HG03064 (cell line): ENCODE measurements around the gene KIF21B.
"Not testable (repeated sequence)": the region's sequence is repeated elsewhere in the genome, so short reads cannot be mapped to it uniquely, and the experiment has no call there.

ENCODE experiments used
- ATAC-seq: cut with Tn5 transposase; IDR thresholded peaks from one replicate; pipeline ENCODE4 v1.9.1; 2021; ENCODE audit warnings: low read depth; ENCODE audit not compliant: unreplicated experiment

Gene KIF21B

GRCh38 chr1:200973937-200974657 lies 49.4 kb downstream of the KIF21B start:
- no peak for ATAC-seq

DNA sequence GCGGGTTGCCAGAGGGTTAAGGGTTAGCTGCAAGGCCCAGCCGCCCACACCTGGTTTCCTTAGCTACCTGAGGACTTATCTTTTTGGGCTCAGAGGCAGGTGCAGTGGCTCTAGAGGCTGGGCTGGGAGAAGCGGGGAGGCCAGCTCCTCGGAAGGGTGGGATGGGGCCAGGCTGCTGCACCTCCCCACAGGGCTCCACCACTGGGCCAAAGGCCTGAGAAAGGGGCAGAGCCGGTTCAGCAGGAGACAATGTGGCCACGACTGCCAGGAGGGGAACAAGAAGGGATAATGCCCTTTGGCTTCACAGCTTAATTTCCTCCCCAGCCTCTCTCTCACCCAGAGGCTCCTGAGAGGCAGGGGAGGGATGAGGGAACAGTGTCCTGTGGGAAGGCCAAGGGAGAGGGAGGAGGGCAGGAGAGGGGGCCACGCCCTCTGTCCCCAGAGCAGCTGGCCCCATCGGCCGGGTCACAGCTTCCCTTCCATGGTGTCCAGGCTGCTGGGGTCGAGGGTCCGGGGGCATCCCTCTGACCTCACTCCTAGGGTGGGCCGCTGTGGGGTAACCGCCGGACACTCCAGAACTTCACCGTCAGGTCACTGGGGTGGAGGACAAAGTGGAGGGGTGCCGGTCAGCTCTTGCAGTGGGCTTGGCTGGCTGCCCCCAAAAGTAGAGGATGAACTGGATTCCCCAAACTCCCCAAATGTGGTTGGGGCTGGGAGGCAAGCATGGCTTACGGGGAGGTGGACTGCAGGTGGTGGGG lies 50.4 kb downstream of the KIF21B start:
- ATAC-seq = no peak

DNA sequence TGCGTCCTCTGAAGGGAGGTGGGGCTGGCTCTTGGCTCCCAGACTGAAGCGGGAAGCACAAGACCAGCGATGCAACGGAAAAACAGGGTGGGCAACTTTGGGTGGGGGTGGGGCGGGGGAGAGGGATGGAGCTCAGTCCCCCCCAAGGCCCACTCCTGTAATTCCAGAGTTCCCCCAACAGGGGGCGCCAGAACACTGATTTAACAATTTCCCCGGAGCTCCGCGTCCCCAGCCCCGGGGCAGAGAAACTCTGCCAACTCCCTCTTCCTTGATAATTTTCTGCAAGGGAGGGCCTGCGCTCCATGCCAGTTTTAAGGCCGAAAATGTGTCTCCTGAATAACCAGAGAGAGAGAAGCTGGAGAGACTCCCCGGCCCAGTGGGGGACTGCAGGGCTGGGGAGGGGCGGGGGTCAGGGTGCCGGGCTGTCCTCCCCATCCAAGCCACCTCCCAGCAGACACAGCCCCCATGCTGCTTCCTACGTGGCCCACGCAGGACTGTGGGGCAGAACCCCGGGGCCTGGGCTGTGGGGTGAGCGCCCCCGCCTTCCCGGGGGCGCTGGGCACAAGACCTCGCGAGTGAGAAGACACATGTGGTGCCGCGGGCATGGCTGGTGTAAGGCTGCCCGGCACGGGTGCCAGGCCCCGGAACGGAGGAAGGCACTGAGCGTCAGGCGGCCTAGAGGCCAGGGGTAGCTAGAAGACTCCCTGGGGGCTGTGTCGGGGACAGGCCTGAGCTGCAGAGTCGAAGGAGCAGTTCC lies 51.4 kb downstream of the KIF21B start:
- no peak for ATAC-seq

GRCh38 chr1:200971428-200971903 lies 52.0 kb downstream of the KIF21B start:
- no peak for ATAC-seq

- ATAC-seq = no peak
These were observed 52.6 kb downstream of the KIF21B start for GRCh38 chr1:200970771-200971427.

- peak; percentile 70 for ATAC-seq
These were observed 53.6 kb downstream of the KIF21B start for GRCh38 chr1:200969726-200970561.

- ATAC-seq = no peak
These were observed 54.8 kb downstream of the KIF21B start for GRCh38 chr1:200968469-200969410.

DNA sequence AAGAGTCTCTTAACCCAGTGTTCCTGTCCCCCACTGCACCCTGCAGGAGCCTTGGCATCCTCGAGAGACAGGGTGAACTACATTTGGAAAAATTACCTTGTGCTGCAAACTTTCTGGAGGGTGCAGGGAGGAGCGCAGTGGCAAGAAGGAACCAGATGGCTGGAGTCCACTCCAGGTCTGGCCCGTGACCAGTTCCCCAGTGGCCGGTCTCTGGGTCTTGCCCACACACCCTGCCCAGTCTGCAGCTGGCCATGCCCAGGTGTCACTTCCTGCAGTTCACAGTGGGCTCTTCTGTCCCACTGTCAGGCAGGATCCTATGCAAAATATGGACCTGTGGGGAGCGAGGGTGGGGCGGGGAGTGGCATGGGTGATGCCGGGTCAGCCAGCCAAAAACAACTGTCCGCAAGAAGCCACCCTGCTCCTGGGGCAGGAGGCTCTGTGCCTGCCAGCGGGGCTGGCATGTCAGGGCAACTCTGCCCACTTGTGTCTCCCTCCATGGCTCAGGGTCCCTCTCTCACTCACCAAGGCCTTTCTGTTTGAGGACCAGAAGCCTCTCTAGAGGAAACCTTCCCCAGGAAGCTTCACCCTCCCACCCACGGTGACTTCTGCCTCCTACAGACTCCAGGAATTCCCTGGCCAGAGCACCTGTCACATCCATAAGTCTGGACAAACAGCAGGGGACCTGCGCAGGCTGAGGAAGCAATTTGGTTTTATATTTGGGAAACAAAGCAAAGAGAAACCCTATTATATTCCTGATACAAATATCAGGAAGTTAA lies 55.6 kb downstream of the KIF21B start:
- no peak for ATAC-seq

DNA sequence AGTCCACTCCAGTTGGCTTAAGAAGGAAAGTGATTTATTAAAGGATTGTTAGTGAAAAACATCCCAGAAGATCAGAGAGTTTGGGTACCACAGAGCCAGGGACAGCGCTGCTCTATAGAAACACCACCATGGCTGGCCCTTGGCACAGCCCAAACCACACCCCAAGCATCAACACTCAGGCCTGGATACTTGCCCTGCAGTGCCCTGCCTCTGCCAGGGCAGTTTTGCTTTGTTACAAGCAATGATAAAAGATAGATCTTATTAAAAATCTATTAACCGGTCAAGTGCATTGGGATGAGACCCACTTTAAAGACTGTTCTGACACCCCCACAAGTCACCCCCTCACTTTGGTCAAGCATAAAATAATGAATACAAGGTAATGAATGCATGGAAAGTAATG lies 56.6 kb downstream of the KIF21B start:
- no peak for ATAC-seq

DNA sequence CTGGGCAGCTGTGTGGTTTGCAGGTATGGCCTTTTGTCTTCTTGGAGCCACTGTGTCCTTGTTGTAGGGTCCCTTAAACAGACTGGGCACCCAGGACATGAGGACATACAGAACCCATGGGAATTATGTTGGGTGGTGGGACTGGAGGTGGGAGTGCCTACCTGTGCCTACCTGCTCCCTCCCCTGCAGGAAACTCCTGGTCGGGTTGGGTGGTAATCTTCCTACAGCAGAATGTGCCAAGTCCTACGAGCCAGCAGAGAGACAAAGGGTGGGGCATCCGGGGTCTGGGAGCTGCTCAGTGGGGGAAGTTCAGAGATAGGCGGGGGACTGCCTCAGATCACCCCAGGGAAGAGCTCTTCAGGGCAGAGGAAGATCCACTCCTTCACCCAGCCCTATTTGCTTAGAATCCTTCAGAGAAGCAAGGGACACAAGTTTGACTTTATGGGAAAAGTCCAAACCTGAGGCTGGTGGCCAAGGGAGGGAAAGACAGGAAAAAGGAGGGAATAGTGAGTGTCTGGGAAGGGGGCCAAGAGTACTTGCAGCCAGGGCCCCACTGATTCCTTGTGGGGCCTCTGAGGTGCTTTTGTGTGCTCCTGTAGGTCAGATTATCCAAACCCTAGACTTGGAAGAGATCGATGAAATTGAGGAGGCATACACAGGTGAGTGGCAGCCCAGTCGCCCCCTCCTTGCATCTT lies 58.3 kb downstream of the KIF21B start:
- no peak for ATAC-seq

GRCh38 chr1:200963888-200964287 lies 59.6 kb downstream of the KIF21B start:
- not testable (repeated sequence) for ATAC-seq

DNA sequence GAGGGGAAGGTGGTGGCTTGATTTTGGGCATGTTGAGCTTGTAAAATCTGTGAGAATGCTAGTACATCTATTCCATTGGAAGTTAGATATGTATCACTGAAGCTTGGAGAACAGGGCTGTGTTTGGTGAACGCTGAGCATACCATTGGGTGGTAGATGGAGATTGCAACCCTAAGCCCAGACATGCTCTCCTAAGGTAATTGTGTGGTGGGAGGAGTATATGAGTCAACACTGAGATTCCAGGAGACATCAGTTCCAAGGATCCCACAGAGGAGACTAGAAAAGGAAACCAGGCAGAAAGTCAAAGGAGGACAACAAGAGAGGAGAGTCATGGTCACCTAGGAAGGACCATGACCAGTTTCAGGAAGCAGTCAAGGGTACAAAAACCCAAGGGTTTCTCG lies 60.4 kb downstream of the KIF21B start:
- no peak for ATAC-seq

- no peak for ATAC-seq
These were observed 60.9 kb downstream of the KIF21B start for GRCh38 chr1:200962631-200963030.

DNA sequence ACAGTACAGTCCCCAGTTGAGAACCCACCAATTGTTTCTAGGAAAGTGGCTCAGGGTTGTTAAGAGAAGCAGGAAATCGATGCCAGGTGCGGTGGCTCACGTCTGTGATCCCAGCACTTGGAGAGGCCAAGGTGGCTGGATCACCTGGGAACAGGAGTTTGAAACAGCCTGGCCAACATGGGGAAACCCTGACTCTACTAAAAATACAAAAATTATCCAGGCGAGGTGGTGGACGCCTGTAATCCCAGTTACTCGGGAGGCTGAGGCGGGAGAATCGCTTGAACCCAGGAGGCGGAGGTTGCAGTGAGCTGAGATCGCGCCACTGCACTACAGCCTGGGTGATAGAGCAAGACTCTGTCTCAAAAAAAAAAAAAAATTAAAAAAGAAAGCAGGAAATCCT lies 61.4 kb downstream of the KIF21B start:
- ATAC-seq = not testable (repeated sequence)

- no peak for ATAC-seq
These were observed 62.6 kb downstream of the KIF21B start for GRCh38 chr1:200960948-200961340.

- ATAC-seq = no peak
These were observed 63.1 kb downstream of the KIF21B start for GRCh38 chr1:200960236-200960947.

DNA sequence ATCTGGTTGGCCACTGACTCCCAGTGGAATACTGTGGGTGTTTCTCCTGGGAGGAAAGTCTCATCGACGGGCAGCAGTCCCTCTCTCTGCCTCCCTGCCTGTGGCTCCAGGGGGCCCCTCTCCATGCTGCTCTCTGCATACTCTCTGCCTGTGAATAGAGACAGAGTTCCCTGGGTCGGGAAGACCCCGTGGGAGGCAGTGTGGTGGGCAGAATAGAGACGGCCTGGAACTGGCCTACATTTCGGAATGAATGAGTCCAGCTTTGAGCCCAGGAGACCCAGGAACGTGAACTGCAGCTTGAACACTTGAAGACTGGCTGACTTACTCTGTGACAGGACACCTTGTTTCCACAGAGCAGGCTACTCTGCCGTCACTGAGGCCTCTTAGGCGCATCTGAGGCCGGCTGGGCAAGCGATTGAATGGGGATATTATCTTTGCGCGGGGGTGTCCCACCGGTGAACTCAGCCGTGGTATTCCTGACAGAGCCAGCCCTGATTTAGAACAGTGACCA lies 64.0 kb downstream of the KIF21B start:
- ATAC-seq = no peak
